HEK293T (cell line): Measurements from ENCODE around the gene CNNM3.

Source experiments
- CTCF ChIA-PET: fragments of 350-600 bp; formaldehyde crosslinking; extraction: SDS; loops from one replicate; lab custom pipeline; 2021; ENCODE audit warnings: antibody characterized with exemption, inconsistent platforms; lab: Yijun Ruan, JAX
- POLR2A ChIA-PET: fragments of 350-600 bp; formaldehyde crosslinking; extraction: SDS; loops from one replicate; lab custom pipeline; 2020; ENCODE audit warnings: antibody characterized with exemption, inconsistent platforms; lab: Yijun Ruan, JAX
- DNase-seq: peaks from one replicate; pipeline ENCODE4 v3.0.0; 2012; ENCODE audit warnings: mixed read lengths; ENCODE audit errors: extremely low spot score
- ARNT ChIP-seq: fragments of 450-650 bp; IDR thresholded peaks from 2 replicates; pipeline ENCODE4 v1.6.1; 2017; ENCODE audit warnings: mild to moderate bottlenecking
- BHLHE40 ChIP-seq: fragments of 450-650 bp; IDR thresholded peaks from 2 replicates; pipeline ENCODE4 v1.6.1; 2016; ENCODE audit warnings: mild to moderate bottlenecking, moderate library complexity, borderline replicate concordance
- CTBP1 ChIP-seq: fragments of 450-650 bp; IDR thresholded peaks from 2 replicates; pipeline ENCODE4 v1.6.1; 2016; ENCODE audit warnings: borderline replicate concordance
- ELF4 ChIP-seq: fragments of 450-650 bp; IDR thresholded peaks from 2 replicates; pipeline ENCODE4 v1.6.1; 2017; ENCODE audit warnings: antibody characterized with exemption
- FOXA1 ChIP-seq: fragments of 450-650 bp; IDR thresholded peaks from 2 replicates; pipeline ENCODE4 v1.6.1; 2016; ENCODE audit warnings: mild to moderate bottlenecking
- FOXK2 ChIP-seq: fragments of 450-650 bp; IDR thresholded peaks from 2 replicates; pipeline ENCODE4 v1.6.1; 2016; ENCODE audit warnings: mild to moderate bottlenecking
- FOXM1 ChIP-seq: fragments of 450-650 bp; IDR thresholded peaks from 2 replicates; pipeline ENCODE4 v1.6.1; 2017; ENCODE audit warnings: mild to moderate bottlenecking, borderline replicate concordance
- HDGF ChIP-seq: fragments of 450-650 bp; IDR thresholded peaks from 2 replicates; pipeline ENCODE4 v1.6.1; 2017; ENCODE audit warnings: antibody characterized with exemption, borderline replicate concordance
- L3MBTL2 ChIP-seq: fragments of 450-650 bp; conservative IDR thresholded peaks from 2 replicates; pipeline ENCODE4 v1.6.1; 2016; ENCODE audit warnings: mild to moderate bottlenecking
- LEF1 ChIP-seq: fragments of 450-650 bp; IDR thresholded peaks from 2 replicates; pipeline ENCODE4 v1.6.1; 2017; ENCODE audit warnings: mild to moderate bottlenecking, borderline replicate concordance
- NFRKB ChIP-seq: fragments of 450-650 bp; IDR thresholded peaks from 2 replicates; pipeline ENCODE4 v1.6.1; 2016; ENCODE audit warnings: mild to moderate bottlenecking, moderate library complexity
- PKNOX1 ChIP-seq: fragments of 450-650 bp; IDR thresholded peaks from 2 replicates; pipeline ENCODE4 v1.6.1; 2016
- SP1 ChIP-seq: fragments of 450-650 bp; IDR thresholded peaks from 2 replicates; pipeline ENCODE4 v1.6.1; 2017
- SUZ12 ChIP-seq: fragments of 450-650 bp; IDR thresholded peaks from 2 replicates; pipeline ENCODE4 v1.6.1; 2016; ENCODE audit warnings: mild to moderate bottlenecking
- TARDBP ChIP-seq: fragments of 450-650 bp; IDR thresholded peaks from 2 replicates; pipeline ENCODE4 v1.6.1; 2016
- ZNF384 ChIP-seq: fragments of 450-650 bp; IDR thresholded peaks from 2 replicates; pipeline ENCODE4 v1.6.1; 2016

Gene CNNM3

GRCh38 chr2:96870626-96871255 lies 54.7 kb downstream of the CNNM3 start:
- TF ChIP-seq ELF4, result no peak
- no peak for TF ChIP-seq LEF1
- TF ChIP-seq PKNOX1, result peak; percentile 59
- no peak for TF ChIP-seq ZNF384
- TF ChIP-seq CTBP1, result no peak
- ChIA-PET CTCF (interaction anchor here (1.1 kb wide), 1 partner anchor 80 kb away, joined by 6 read pairs; no protein-coding TSS in a partner anchor), POLR2A (interaction anchor here (0.8 to 1.1 kb wide), 2 partner anchors 13 to 21 kb away, joined by 3 to 11 read pairs; partner anchors contain the start of gene ANKRD39)
- no peak for DNase-seq

DNA sequence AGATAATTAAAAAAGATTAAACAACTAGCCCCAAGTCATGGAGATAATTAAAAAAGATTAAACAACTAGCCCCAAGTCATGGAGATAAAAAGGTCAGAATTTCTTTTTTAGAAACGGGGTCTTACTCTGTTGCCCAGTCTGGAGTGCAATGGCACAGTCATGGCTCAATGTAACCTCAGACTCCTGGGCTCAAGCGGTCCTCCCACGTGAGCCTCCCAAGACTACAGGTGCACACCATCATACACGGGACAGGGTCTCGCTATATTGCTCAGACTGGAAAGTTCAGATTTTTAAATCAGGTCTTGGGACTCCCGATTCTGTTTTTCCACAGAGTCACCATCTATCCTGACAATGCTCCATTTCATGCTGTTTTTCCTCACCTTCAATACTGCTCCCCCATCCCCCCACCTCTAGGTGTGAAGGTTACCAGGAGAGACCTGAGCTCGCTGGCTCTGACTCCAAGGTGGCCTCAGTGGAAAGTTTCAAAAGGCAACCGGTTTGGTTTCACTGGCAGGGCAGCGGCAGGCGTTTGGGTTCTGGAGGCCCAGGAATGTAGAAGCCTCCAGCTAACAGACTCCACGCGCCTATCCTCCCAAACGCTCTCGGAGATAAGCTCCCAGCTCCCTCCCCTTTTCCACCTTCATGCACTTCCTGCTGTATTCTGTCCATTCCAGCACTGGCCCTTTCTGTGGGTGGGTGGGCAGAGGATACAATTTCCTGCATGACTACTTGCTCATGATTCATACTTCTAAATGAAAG lies 56.7 kb downstream of the CNNM3 start:
- ChIA-PET CTCF (no interaction called here), POLR2A (interaction anchor here (0.8 to 2.3 kb wide), 2 partner anchors 8 to 15 kb away, joined by 4 to 10 read pairs; partner anchors contain the start of gene ANKRD39)
- no peak for DNase-seq
- TF ChIP-seq ARNT (no peak), FOXM1 (no peak), FOXK2 (no peak), ZNF384 (no peak), L3MBTL2 (no peak), ELF4 (no peak), SP1 (no peak), PKNOX1 (no peak), FOXA1 (no peak), SUZ12 (no peak)

DNA sequence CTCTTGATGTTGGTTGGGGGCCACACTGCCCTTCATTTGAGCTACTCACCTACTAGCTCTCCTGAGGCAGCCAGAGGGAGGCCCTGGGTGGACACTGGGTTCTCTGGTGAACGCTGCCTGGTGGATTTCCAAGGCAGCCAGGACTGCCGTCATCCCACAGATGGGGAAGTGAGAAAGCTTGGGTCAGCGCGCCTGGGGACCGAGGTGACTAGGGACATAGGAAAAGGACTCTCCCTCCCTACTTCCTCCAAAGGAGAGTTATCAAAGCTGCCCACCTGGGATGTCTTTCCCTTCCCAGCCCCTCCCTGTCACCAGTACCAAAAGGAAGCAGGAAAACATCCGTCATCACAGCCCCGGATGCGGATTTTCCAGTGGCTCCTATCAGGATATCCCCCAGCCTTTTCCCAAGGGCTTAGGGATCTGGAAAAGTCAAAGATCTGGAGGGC lies 57.6 kb downstream of the CNNM3 start:
- ChIA-PET POLR2A (interaction anchor here (0.9 to 2.3 kb wide), 2 partner anchors 16 to 57 kb away, joined by 3 to 10 read pairs; partner anchors contain the start of genes ANKRD39 and CNNM3), CTCF (interaction anchor here (0.7 kb wide), 1 partner anchor 11 kb away, joined by 5 read pairs; no protein-coding TSS in a partner anchor)
- no peak for DNase-seq
- TF ChIP-seq ARNT, result no peak
- TF ChIP-seq PKNOX1, result no peak
- no peak for TF ChIP-seq HDGF
- TF ChIP-seq L3MBTL2, result no peak
- no peak for TF ChIP-seq FOXM1
- no peak for TF ChIP-seq BHLHE40
- no peak for TF ChIP-seq LEF1
- TF ChIP-seq FOXA1, result no peak
- TF ChIP-seq CTBP1, result no peak
- TF ChIP-seq NFRKB, result no peak
- no peak for TF ChIP-seq TARDBP
- TF ChIP-seq SUZ12, result no peak

DNA sequence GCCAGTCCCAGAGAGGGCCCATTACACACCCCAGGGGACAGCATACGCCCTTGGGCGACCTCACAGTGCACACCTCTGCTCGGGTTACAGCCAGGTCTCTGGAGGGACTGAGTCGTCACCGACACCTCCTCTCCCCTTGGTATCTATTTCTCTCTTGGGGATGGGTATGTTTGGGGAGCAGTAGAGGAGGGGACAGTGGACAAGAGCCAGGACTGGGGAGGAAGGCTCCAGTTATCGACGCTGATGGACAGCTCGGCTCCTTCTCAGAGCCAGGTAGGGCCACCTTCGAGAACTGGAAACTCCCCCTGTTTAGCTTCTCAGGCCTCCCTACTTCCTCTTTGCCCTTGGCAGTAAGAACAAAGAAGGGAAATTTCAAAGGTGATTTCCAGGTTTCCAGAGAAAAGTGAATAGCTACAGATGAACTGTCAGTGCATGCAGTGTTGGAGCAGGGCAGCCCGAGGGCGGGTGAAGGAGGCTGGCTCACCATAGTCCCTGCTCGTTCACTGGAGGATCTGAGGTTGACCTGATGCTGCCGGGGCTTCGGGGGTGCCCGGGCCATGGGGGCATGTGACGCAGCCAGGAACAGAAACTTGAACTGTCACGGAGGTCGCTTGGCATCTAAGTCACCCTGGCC lies 58.2 kb downstream of the CNNM3 start:
- ChIA-PET POLR2A (interaction anchor here (0.9 to 2.3 kb wide), 3 partner anchors 12 to 58 kb away, joined by 3 to 10 read pairs (median 3); partner anchors contain the start of genes ANKRD39 and CNNM3), CTCF (interaction anchor here (0.5 to 1.7 kb wide), 3 partner anchors 10 to 625 kb away, joined by 3 to 5 read pairs (median 5); partner anchors contain the start of gene ANKRD39)
- no peak for DNase-seq
- TF ChIP-seq TARDBP (no peak), BHLHE40 (no peak), L3MBTL2 (no peak)

DNA sequence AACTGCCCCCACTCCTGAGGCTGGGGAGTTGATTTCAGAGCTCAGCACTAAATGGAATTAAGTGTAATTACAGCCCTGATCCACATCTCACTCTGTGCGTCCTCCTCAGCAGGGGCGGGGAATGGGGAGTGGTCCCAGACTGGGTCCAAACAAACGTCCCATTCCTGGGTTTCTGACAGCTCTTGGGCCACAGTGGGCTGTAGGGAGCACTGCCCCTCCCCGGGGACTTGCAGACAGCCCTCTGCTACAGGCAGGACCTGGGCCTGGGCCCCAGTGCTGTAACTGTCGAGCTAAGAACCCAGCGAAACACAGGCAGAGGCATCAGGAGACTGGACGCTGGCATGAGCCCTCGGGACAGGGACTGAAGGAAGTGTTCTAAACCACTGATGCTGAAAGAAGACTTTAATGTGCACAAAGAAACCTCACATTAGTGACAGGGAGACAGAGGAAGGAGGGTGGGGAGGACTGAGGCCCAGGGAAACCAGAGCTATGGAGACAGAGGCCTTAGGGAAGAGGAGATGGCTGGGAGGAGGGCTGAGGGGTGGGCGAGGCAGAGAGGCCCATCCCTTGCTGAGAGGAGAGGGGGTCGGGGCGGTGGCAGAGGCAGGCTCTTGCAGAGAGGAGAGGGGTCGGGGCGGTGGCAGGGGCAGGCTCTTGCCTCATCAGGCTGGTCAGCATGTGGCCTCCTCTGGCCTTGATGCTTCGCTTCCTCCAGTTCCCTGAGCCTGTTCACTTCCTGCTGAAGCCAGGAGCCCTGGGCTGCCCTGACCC lies 59.6 kb downstream of the CNNM3 start:
- POLR2A ChIA-PET, result interaction anchor here (1.0 to 1.3 kb wide), 2 partner anchors 11 to 62 kb away, joined by 3 read pairs; no protein-coding TSS in a partner anchor
- TF ChIP-seq FOXA1 (no peak), PKNOX1 (no peak), FOXM1 (no peak), SUZ12 (no peak)
- CTCF ChIA-PET, result interaction anchor here (1.7 kb wide), 1 partner anchor 18 kb away, joined by 5 read pairs; the partner anchor contains the start of gene ANKRD39
- DNase-seq, result peak; percentile 33
